NCI-H524 treated with DMSO at 0.1 percent for 48 hours (cell line): ENCODE data around the gene CHKB.

Experiments used
- DNase-seq: peaks from one replicate; lab custom pipeline; 2025; lab: John Stamatoyannopoulos, UW

The CHKB gene

GRCh38 chr22:50573491-50574382 lies 8.9 kb downstream of the CHKB start:
- no peak for DNase-seq

GRCh38 chr22:50572965-50573364 lies 9.7 kb downstream of the CHKB start:
- no peak for DNase-seq

GRCh38 chr22:50571264-50572175 lies 11.1 kb downstream of the CHKB start:
- no peak for DNase-seq

- no peak for DNase-seq
Observed at GRCh38 chr22:50570861-50571260, 11.8 kb downstream of the CHKB start.

GRCh38 chr22:50569896-50570535 lies 12.6 kb downstream of the CHKB start:
- DNase-seq: no peak

GRCh38 chr22:50569041-50569459 lies 13.6 kb downstream of the CHKB start:
- DNase-seq: no peak

GRCh38 chr22:50568626-50569025 lies 14.0 kb downstream of the CHKB start:
- no peak for DNase-seq

- no peak for DNase-seq
Observed at GRCh38 chr22:50567721-50568252, 14.9 kb downstream of the CHKB start.

- DNase-seq: no peak
Observed at GRCh38 chr22:50564289-50564688, 18.4 kb downstream of the CHKB start.

- DNase-seq: no peak
Observed at GRCh38 chr22:50563413-50564160, 19.1 kb downstream of the CHKB start.

- DNase-seq: peak; percentile 71
Observed at GRCh38 chr22:50562523-50563412, 19.9 kb downstream of the CHKB start, which contains the start of gene SYCE3. SYCE3 (minus strand) TSS chr22:50562919; CDS start chr22:50556405, 6,514 bp downstream.

GRCh38 chr22:50561401-50562358 lies 21.0 kb downstream of the CHKB start:
- no peak for DNase-seq

- DNase-seq: no peak
Observed at GRCh38 chr22:50560034-50560433, 22.6 kb downstream of the CHKB start.

- no peak for DNase-seq
Observed at GRCh38 chr22:50556703-50557102, 25.9 kb downstream of the CHKB start.

GRCh38 chr22:50553310-50553709 lies 29.3 kb downstream of the CHKB start:
- no peak for DNase-seq

GRCh38 chr22:50551160-50551752 lies 31.4 kb downstream of the CHKB start:
- DNase-seq: no peak

- DNase-seq: no peak
Observed at GRCh38 chr22:50550395-50550794, 32.3 kb downstream of the CHKB start.
